Gastrocnemius medialis (tissue), 4 donors: Measurements from ENCODE around the gene SERPINE2. TPM values are rescaled to one million over a fixed set of nuclear protein-coding genes. Genes with fewer than 3 reads are reported as not detected.
A peak's percentile ranks its signal among the peaks of the same experiment; 100 is the strongest.

Experiments used
- ATAC-seq, 2 donors: fragments of 150-250 bp; one replicate each; pipeline ENCODE4 v1.9.1; 2016
- DNase-seq, 2 donors: peaks; one replicate each; pipeline ENCODE4 v3.0.0-alpha.2; 2019
- H3K27ac ChIP-seq, 4 donors: fragments of 200-600 bp; sonication (generic); 1 replicate in 1 of 4; 2 replicates in 3 of 4; pipeline ENCODE4 v1.5.1; 2016 to 2018; ENCODE audit warnings: mild to moderate bottlenecking in 2 of 4, moderate library complexity in 1 of 4
- H3K27me3 ChIP-seq, 3 donors: fragments of 200-600 bp; sonication (generic) in 2 of 3; 1 replicate in 1 of 3; 2 replicates in 2 of 3; pipeline versions ENCODE4 v1.5.1 to v1.6.0; 2016 to 2019; ENCODE audit warnings: mild to moderate bottlenecking in 1 of 3, moderate library complexity in 1 of 3
- H3K36me3 ChIP-seq, 2 donors: fragments of 200-600 bp; sonication (generic) in 1 of 2; one replicate each; pipeline ENCODE4 v1.5.1; 2017 to 2018
- H3K4me1 ChIP-seq, 2 donors: fragments of 200-600 bp; sonication (generic) in 1 of 2; one replicate each; pipeline ENCODE4 v1.5.1; 2016 to 2017; ENCODE audit warnings: mild to moderate bottlenecking in 2 of 2
- H3K4me3 ChIP-seq, 4 donors: fragments of 200-600 bp; sonication (generic) in 3 of 4; 1 replicate in 1 of 4; 2 replicates in 3 of 4; pipeline ENCODE4 v1.5.1; 2016 to 2019; ENCODE audit warnings: mild to moderate bottlenecking in 2 of 4
- H3K9me3 ChIP-seq, 3 donors: fragments of 200-600 bp; sonication (generic) in 2 of 3; 1 replicate in 1 of 3; 2 replicates in 2 of 3; pipeline ENCODE4 v1.5.1; 2016 to 2019
- POLR2A ChIP-seq, 2 donors: fragments of 450-650 bp; IDR thresholded peaks; one replicate each; pipeline ENCODE4 v1.6.1; 2017; ENCODE audit warnings: antibody characterized with exemption in 2 of 2, mild to moderate bottlenecking in 2 of 2, moderate library complexity in 2 of 2
- in situ Hi-C, 4 donors: fragments of 200-750 bp; cut with MboI; loops; one replicate each; pipeline versions ENCODE4 v1.15.0 to v1.8.0; 2017; ENCODE audit warnings: low sequenced_read_pairs in 4 of 4
- intact Hi-C: fragments of 100-400 bp; cut with DNase I; formaldehyde crosslinking; loops from one replicate; pipeline ENCODE4 v1.15.1; 2023; ENCODE audit warnings: low total_unique reads
- total RNA-seq, 4 donors: library from RNA; depleted of rRNA; stranded (reverse); fragments of >200 nt; gene quantifications; one replicate each; pipeline versions ENCODE4 v1.1.0 to v1.2.3, GENCODE V29; 2016
- TF ChIP-seq, protein P1 (sequence below), 5 experiments: fragments of 450-650 bp in 3 of 5; fragments of 200-600 bp in 2 of 5; sonication (generic) in 2 of 5; IDR thresholded peaks in 4 of 5; conservative IDR thresholded peaks in 1 of 5; 1 replicate in 4 of 5; 2 replicates in 1 of 5; pipeline ENCODE4 v1.5.1; 2016 to 2019; ENCODE audit warnings: antibody characterized with exemption in 5 of 5, mild to moderate bottlenecking in 3 of 5, moderate library complexity in 3 of 5

The SERPINE2 gene, protein sequence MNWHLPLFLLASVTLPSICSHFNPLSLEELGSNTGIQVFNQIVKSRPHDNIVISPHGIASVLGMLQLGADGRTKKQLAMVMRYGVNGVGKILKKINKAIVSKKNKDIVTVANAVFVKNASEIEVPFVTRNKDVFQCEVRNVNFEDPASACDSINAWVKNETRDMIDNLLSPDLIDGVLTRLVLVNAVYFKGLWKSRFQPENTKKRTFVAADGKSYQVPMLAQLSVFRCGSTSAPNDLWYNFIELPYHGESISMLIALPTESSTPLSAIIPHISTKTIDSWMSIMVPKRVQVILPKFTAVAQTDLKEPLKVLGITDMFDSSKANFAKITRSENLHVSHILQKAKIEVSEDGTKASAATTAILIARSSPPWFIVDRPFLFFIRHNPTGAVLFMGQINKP
- total RNA-seq = 1 to 10 TPM in 3 of 4 donors, under 1 TPM in 1; 0.41 to 2.8 (median 1.4) TPM

DNA sequence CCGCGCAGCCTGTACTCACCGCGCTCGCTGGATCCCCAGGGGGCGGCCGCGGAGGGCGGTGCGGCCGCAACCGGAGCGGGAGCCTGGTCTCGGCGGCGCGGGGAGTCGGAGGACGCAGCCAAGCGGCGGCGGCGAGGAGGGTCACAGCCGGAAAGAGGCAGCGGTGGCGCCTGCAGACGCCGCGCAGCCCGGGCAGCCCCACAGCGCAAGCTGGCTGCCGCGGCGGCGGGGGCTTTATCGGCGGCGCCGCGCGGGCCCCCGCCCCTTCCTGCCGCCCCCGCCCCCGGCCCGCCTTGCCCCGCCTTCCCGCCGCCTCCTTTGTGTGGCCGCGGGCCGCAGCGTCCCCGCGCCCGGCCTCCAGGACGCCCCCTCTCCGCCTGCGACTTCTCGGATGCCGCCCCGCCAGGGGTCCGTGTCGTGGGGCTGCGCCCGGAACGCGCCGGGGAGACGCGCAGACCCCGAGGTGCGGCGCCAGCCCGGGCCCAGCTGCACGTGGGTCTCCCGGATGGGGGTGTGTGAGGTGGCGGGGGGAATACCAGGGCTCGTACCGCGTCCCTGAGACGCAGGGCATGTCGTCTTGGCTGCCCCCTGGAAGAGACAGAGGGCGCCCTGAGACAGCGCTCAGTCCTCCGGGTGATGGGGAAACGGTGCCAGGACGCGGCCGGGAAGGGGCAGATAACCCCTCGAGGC lies at the start of gene SERPINE2:
Gene SERPINE2, minus strand, starts transcription at position 207 of the 690 bp plus-strand sequence. CDS start 37,386 bp downstream, outside the sequence.
- intact Hi-C loops = no loop called here

DNA sequence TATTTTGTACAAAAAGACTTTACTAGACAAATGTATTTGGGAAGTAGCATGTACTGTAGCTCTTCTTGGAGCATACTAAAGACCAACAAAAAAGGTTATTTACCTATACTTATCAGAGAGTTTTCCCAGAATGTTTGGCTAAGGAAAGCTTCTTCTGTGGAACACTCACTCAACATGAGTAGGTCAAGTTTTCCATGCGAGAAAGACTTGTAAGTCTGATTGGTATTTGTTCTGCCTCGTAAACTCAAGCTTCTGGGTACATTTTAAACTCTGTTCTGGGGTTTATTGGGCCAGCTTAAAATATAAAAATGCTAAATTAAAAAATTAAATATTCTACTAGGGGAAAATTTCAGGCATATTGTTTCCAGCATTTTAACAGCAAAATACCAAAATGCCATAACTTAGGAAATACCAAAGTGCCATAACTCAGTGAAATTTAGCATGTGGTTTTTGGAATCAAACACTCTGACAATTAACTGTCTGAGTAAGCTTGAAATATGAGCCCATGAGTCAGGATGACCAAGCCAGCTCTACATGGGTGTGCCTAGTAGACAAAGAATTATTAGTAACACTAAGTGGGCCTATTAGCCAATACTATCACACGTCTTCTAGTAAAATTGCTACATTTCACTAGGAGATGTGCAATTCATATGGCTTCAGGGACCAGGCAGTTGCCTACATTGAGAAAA lies 47.3 kb upstream of the SERPINE2 start:
- Histone ChIP-seq H3K4me3 (no peak overlapping the region), H3K4me1 (no peaks in the 10 kb centered on the region), H3K27ac (no peak overlapping the region), H3K27me3 (no peaks in the 10 kb centered on the region), H3K9me3 (no peaks in the 10 kb centered on the region), H3K36me3 (no peaks in the 10 kb centered on the region)
- DNase-seq (peak in 1 of 2 donors; percentile 25), ATAC-seq (peak; percentile 77 to 81)
- TF ChIP-seq, protein P1, sequence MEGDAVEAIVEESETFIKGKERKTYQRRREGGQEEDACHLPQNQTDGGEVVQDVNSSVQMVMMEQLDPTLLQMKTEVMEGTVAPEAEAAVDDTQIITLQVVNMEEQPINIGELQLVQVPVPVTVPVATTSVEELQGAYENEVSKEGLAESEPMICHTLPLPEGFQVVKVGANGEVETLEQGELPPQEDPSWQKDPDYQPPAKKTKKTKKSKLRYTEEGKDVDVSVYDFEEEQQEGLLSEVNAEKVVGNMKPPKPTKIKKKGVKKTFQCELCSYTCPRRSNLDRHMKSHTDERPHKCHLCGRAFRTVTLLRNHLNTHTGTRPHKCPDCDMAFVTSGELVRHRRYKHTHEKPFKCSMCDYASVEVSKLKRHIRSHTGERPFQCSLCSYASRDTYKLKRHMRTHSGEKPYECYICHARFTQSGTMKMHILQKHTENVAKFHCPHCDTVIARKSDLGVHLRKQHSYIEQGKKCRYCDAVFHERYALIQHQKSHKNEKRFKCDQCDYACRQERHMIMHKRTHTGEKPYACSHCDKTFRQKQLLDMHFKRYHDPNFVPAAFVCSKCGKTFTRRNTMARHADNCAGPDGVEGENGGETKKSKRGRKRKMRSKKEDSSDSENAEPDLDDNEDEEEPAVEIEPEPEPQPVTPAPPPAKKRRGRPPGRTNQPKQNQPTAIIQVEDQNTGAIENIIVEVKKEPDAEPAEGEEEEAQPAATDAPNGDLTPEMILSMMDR (IDR thresholded peaks at IDR 0.05 in 4 of 5, conservative IDR thresholded peaks at IDR 0.05 in 1 of 5) = no peak
- no peak for TF ChIP-seq POLR2A (IDR thresholded peaks at IDR 0.05)
- intact Hi-C loops (no loop called here), in situ Hi-C loops (no loop called here)

More for the DNA sequence above, at the start of gene SERPINE2:
- TF ChIP-seq, protein P1 (IDR thresholded peaks at IDR 0.05 in 4 of 5, conservative IDR thresholded peaks at IDR 0.05 in 1 of 5) = peak in 2 of 5 experiments; percentile 11 to 15
- no peak for TF ChIP-seq POLR2A (IDR thresholded peaks at IDR 0.05)
- DNase-seq = peak in 1 of 2 donors; percentile 24
- peaks cover 0 to 5% of the 10 kb centered on the region in 2 donors for H3K4me1 ChIP-seq
- H3K27me3 ChIP-seq = peaks cover 21 to 34% (median 23%) of the 10 kb centered on the region in 3 donors
- peak within 1 kb of the TSS; percentile 52 to 59 (median 56) for H3K4me3 ChIP-seq
- no peaks in the 10 kb centered on the region for H3K9me3 ChIP-seq
- peak within 1 kb of the TSS in 1 of 4 donors; percentile 13 for H3K27ac ChIP-seq
- no peaks in the 10 kb centered on the region for H3K36me3 ChIP-seq
- peak; percentile 47 for ATAC-seq
- in situ Hi-C loops = no loop called here

DNA sequence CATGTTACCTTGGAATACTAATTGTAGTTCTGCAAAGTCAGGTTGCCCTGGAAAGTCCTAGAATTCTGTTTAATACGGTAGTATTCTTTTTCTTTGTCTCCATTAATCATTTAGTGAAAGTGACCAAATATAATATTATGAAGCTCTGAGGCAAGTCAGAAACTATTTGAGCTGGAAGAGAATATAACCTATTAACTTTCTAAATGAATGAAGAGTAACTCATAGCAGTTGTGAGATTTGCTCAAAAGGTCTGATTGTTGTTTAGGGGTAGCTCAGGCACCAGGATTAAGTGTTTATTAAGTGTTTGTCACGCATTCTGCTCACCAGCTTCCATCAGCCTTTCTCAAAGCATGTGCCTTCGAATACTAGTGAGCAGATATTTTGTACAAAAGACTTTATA lies 46.7 kb upstream of the SERPINE2 start:
- intact Hi-C loops (no loop called here), in situ Hi-C loops (no loop called here)
- Histone ChIP-seq H3K27me3 (no peaks in the 10 kb centered on the region), H3K36me3 (no peaks in the 10 kb centered on the region), H3K9me3 (no peaks in the 10 kb centered on the region), H3K27ac (no peak overlapping the region), H3K4me1 (no peaks in the 10 kb centered on the region), H3K4me3 (no peak overlapping the region)
- DNase-seq (no peak), ATAC-seq (no peak)
- no peak for TF ChIP-seq POLR2A (IDR thresholded peaks at IDR 0.05)
- TF ChIP-seq, protein P1 (IDR thresholded peaks at IDR 0.05 in 4 of 5, conservative IDR thresholded peaks at IDR 0.05 in 1 of 5) = no peak

DNA sequence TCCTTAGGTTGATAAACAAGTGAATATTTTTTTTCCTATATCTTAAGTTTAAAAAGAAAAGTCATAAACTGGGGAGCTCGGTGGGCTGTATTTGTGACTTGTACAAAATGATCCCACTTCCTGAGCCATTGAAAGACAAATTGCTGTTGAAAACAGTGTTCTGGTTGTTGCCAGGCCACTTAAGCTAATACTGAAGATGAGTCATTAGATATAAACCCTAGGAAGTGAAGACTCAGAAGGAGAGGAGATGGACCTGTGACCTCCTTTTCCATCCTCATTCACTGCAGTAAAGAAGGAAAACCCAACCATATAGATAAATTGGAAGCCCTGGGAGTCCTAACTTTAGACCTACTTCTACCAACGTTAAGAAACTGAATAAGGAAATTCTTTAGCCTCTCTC lies 46.2 kb upstream of the SERPINE2 start:
- no peaks in the 10 kb centered on the region for H3K36me3 ChIP-seq
- H3K9me3 ChIP-seq = no peaks in the 10 kb centered on the region
- H3K4me3 ChIP-seq = no peak overlapping the region
- DNase-seq = no peak
- no peak overlapping the region for H3K27ac ChIP-seq
- in situ Hi-C loops (no loop called here), intact Hi-C loops (no loop called here)
- ATAC-seq = no peak
- H3K27me3 ChIP-seq = no peaks in the 10 kb centered on the region
- TF ChIP-seq, protein P1 (IDR thresholded peaks at IDR 0.05 in 4 of 5, conservative IDR thresholded peaks at IDR 0.05 in 1 of 5) = no peak
- no peak for TF ChIP-seq POLR2A (IDR thresholded peaks at IDR 0.05)
- no peaks in the 10 kb centered on the region for H3K4me1 ChIP-seq
